IPS DF 4.7 (cell line): Measurements from ENCODE around the gene DLGAP1.

Source experiments
- DNase-seq: peaks from one replicate; pipeline ENCODE4 v3.0.0-alpha.2; 2013; ENCODE audit warnings: low spot score; ENCODE audit errors: extremely low read depth

DLGAP1 gene

GRCh38 chr18:3823073-3823472 is 632.0 kb downstream of the DLGAP1 start:
- DNase-seq = no peak

GRCh38 chr18:3821524-3821923 is 633.6 kb downstream of the DLGAP1 start:
- no peak for DNase-seq

GRCh38 chr18:3819961-3820360 is 635.1 kb downstream of the DLGAP1 start:
- no peak for DNase-seq

GRCh38 chr18:3816610-3817363 is 638.3 kb downstream of the DLGAP1 start:
- DNase-seq = no peak

GRCh38 chr18:3815991-3816390 is 639.1 kb downstream of the DLGAP1 start:
- no peak for DNase-seq

- DNase-seq = no peak
Observed at GRCh38 chr18:3814816-3815215, 640.3 kb downstream of the DLGAP1 start.

GRCh38 chr18:3810296-3810695 is 644.8 kb downstream of the DLGAP1 start:
- DNase-seq = no peak

GRCh38 chr18:3808985-3809780 is 645.9 kb downstream of the DLGAP1 start:
- no peak for DNase-seq

- no peak for DNase-seq
Observed at GRCh38 chr18:3806656-3807055, 648.5 kb downstream of the DLGAP1 start.

GRCh38 chr18:3804336-3804735 is 650.8 kb downstream of the DLGAP1 start:
- no peak for DNase-seq

- DNase-seq = no peak
Observed at GRCh38 chr18:3803350-3803749, 651.8 kb downstream of the DLGAP1 start.

GRCh38 chr18:3799515-3799914 is 655.6 kb downstream of the DLGAP1 start:
- no peak for DNase-seq

- DNase-seq = no peak
Observed at GRCh38 chr18:3798032-3798431, 657.1 kb downstream of the DLGAP1 start.

GRCh38 chr18:3796434-3796833 is 658.7 kb downstream of the DLGAP1 start:
- DNase-seq = no peak

- no peak for DNase-seq
Observed at GRCh38 chr18:3794537-3795348, 660.4 kb downstream of the DLGAP1 start.

- DNase-seq = no peak
Observed at GRCh38 chr18:3793545-3793944, 661.6 kb downstream of the DLGAP1 start.

- no peak for DNase-seq
Observed at GRCh38 chr18:3793111-3793510, 662.0 kb downstream of the DLGAP1 start.

- DNase-seq = no peak
Observed at GRCh38 chr18:3792711-3793110, 662.4 kb downstream of the DLGAP1 start.

- no peak for DNase-seq
Observed at GRCh38 chr18:3791238-3791637, 663.9 kb downstream of the DLGAP1 start.

GRCh38 chr18:3790703-3791102 is 664.4 kb downstream of the DLGAP1 start:
- DNase-seq = no peak

- DNase-seq = no peak
Observed at GRCh38 chr18:3789525-3789924, 665.6 kb downstream of the DLGAP1 start.

GRCh38 chr18:3784949-3785348 is 670.2 kb downstream of the DLGAP1 start:
- no peak for DNase-seq
